IMR-90 (cell line): ENCODE data around the gene USP7. TPM values are rescaled to one million over a fixed set of nuclear protein-coding genes. Genes with fewer than 3 reads are reported as not detected.

Source experiments
- ATAC-seq: fragments of 200-7000 bp; cut with Tn5 transposase; 2 replicates; pipeline ENCODE4 v1.9.1; 2020; ENCODE audit warnings: low read depth, mild to moderate bottlenecking, moderate library complexity
- BruUV-seq: library from RNA; stranded (reverse); fragments of 400-500 nt; replicated peaks from 2 replicates; lab custom pipeline; 2021; lab: Mats Ljungman, UMichigan
- CTCF ChIA-PET: fragments of 300-600 bp; formaldehyde crosslinking; extraction: SDS; loops from one replicate; lab custom pipeline; 2021; ENCODE audit warnings: antibody characterized with exemption; lab: Yijun Ruan, JAX
- POLR2A ChIA-PET: fragments of 300-600 bp; sonication (Branson Sonifier 250); formaldehyde crosslinking; loops from one replicate; lab custom pipeline; 2022; ENCODE audit warnings: antibody characterized with exemption; ENCODE audit not compliant: unreplicated experiment; lab: Charles Lee
- DNase-seq: peaks from one replicate; pipeline ENCODE4 v3.0.0; 2013
- H2AFZ ChIP-seq: replicated peaks from 2 replicates; pipeline ENCODE3; 2013; ENCODE audit warnings: low read length, mild to moderate bottlenecking; ENCODE audit not compliant: poor library complexity
- H2AK5ac ChIP-seq: 2 replicates; pipeline ENCODE4 v1.6.1; 2013; ENCODE audit warnings: low read depth, low read length, inconsistent platforms
- H2AK9ac ChIP-seq: replicated peaks from 2 replicates; pipeline ENCODE3; 2013; ENCODE audit warnings: mild to moderate bottlenecking, low read depth, low read length, moderate library complexity; ENCODE audit not compliant: poor library complexity
- H2BK120ac ChIP-seq: 2 replicates; pipeline ENCODE4 v1.6.1; 2013; ENCODE audit warnings: low read depth, low read length, inconsistent platforms
- H2BK15ac ChIP-seq: 3 replicates; pipeline ENCODE4 v1.6.1; 2013; ENCODE audit warnings: low read depth, low read length, inconsistent platforms
- H2BK20ac ChIP-seq: 2 replicates; pipeline ENCODE4 v1.6.1; 2013; ENCODE audit warnings: low read depth, mild to moderate bottlenecking, inconsistent platforms, low read length, moderate library complexity
- H2BK5ac ChIP-seq: 2 replicates; pipeline ENCODE4 v1.6.1; 2013; ENCODE audit warnings: mild to moderate bottlenecking, low read depth, low read length, inconsistent platforms; ENCODE audit not compliant: poor library complexity, severe bottlenecking
- H3K14ac ChIP-seq: replicated peaks from 2 replicates; pipeline ENCODE4 v1.6.1; 2013; ENCODE audit warnings: low read depth, low read length, inconsistent platforms
- H3K18ac ChIP-seq: 2 replicates; pipeline ENCODE4 v1.6.1; 2013; ENCODE audit warnings: low read depth, low read length, control low read depth
- H3K23ac ChIP-seq: 2 replicates; pipeline ENCODE4 v1.6.1; 2013; ENCODE audit warnings: low read depth, low read length, inconsistent platforms
- H3K27ac ChIP-seq: 2 replicates; pipeline ENCODE4 v1.5.1; 2013; ENCODE audit warnings: mild to moderate bottlenecking, control low read depth, low read length; ENCODE audit not compliant: insufficient read depth
- H3K27me3 ChIP-seq: 2 replicates; pipeline ENCODE4 v1.6.1; 2013; ENCODE audit warnings: low read length; ENCODE audit not compliant: control insufficient read depth, insufficient read depth
- H3K36me3 ChIP-seq: 2 replicates; pipeline ENCODE4 v1.6.1; 2013; ENCODE audit warnings: low read length, mixed read lengths; ENCODE audit not compliant: control insufficient read depth, insufficient read depth
- H3K4ac ChIP-seq: 2 replicates; pipeline ENCODE4 v1.6.1; 2013; ENCODE audit warnings: low read depth, low read length, inconsistent platforms
- H3K4me1 ChIP-seq: 2 replicates; pipeline ENCODE4 v1.6.1; 2013; ENCODE audit warnings: low read length, mixed read lengths; ENCODE audit not compliant: control insufficient read depth, insufficient read depth
- H3K4me2 ChIP-seq: 2 replicates; pipeline ENCODE4 v1.6.1; 2013; ENCODE audit warnings: low read depth, mild to moderate bottlenecking, control low read depth, low read length, moderate library complexity
- H3K4me3 ChIP-seq: 2 replicates; pipeline ENCODE4 v1.5.1; 2013; ENCODE audit warnings: low read depth, mild to moderate bottlenecking, control low read depth, low read length, moderate library complexity; ENCODE audit not compliant: insufficient read depth
- H3K56ac ChIP-seq: 2 replicates; pipeline ENCODE4 v1.6.1; 2013; ENCODE audit warnings: low read length, inconsistent platforms; ENCODE audit not compliant: insufficient read depth; ENCODE audit errors: extremely low read depth
- H3K79me1 ChIP-seq, 2 experiments: 2 replicates each; pipeline ENCODE4 v1.6.1; 2013; ENCODE audit warnings: low read length in 2 of 2, inconsistent platforms in 1 of 2, low read depth in 1 of 2
- H3K9ac ChIP-seq: 2 replicates; pipeline ENCODE4 v1.6.1; 2013; ENCODE audit warnings: low read depth, low read length, control low read depth
- H3K9me1 ChIP-seq: 2 replicates; pipeline ENCODE4 v1.6.1; 2013; ENCODE audit warnings: low read length, inconsistent platforms; ENCODE audit not compliant: insufficient read depth
- H3K9me3 ChIP-seq: 2 replicates; pipeline ENCODE4 v1.6.1; 2013; ENCODE audit warnings: low read length; ENCODE audit not compliant: control insufficient read depth, insufficient read depth
- H4K20me1 ChIP-seq: 2 replicates; pipeline ENCODE4 v1.6.1; 2013; ENCODE audit warnings: low read length, inconsistent platforms; ENCODE audit not compliant: insufficient read depth
- H4K5ac ChIP-seq: 2 replicates; pipeline ENCODE4 v1.6.1; 2013; ENCODE audit warnings: mild to moderate bottlenecking, low read depth, low read length, control low read depth
- H4K8ac ChIP-seq, 2 experiments: 2 replicates each; pipeline ENCODE4 v1.6.1; 2013; ENCODE audit warnings: low read depth in 2 of 2, low read length in 2 of 2, control low read depth in 1 of 2, inconsistent platforms in 1 of 2
- H4K91ac ChIP-seq: 2 replicates; pipeline ENCODE4 v1.6.1; 2013; ENCODE audit warnings: low read depth, low read length, inconsistent platforms; ENCODE audit not compliant: insufficient read depth
- BHLHE40 ChIP-seq: fragments of 150-350 bp; IDR thresholded peaks from 2 replicates; pipeline ENCODE4 v1.6.1; 2016; ENCODE audit warnings: mild to moderate bottlenecking, low read depth, low read length
- CEBPB ChIP-seq: IDR thresholded peaks from 2 replicates; pipeline ENCODE4 v1.6.1; 2012; ENCODE audit warnings: low read depth, low read length, improper control_type of control experiment
- MAFK ChIP-seq: IDR thresholded peaks from 2 replicates; pipeline ENCODE4 v1.6.1; 2012; ENCODE audit warnings: low read depth, low read length, improper control_type of control experiment
- MXI1 ChIP-seq: IDR thresholded peaks from 2 replicates; pipeline ENCODE4 v1.6.1; 2012; ENCODE audit warnings: low read depth, mild to moderate bottlenecking, low read length, moderate library complexity, borderline replicate concordance
- POLR2A ChIP-seq: IDR thresholded peaks from 2 replicates; pipeline ENCODE4 v1.6.1; 2012; ENCODE audit warnings: mild to moderate bottlenecking, low read depth, low read length
- RAD21 ChIP-seq: IDR thresholded peaks from 2 replicates; pipeline ENCODE4 v1.6.1; 2012; ENCODE audit warnings: low read length, improper control_type of control experiment
- RCOR1 ChIP-seq: IDR thresholded peaks from 2 replicates; pipeline ENCODE4 v1.6.1; 2012; ENCODE audit warnings: mild to moderate bottlenecking, low read length, improper control_type of control experiment; ENCODE audit not compliant: insufficient replicate concordance
- SMC3 ChIP-seq: fragments of 150-350 bp; IDR thresholded peaks from 2 replicates; pipeline ENCODE4 v1.6.1; 2016; ENCODE audit warnings: low read depth, mild to moderate bottlenecking, antibody characterized with exemption, low read length, moderate library complexity
- USF2 ChIP-seq: fragments of 150-350 bp; IDR thresholded peaks from 2 replicates; pipeline ENCODE4 v1.6.1; 2017; ENCODE audit warnings: mild to moderate bottlenecking, antibody characterized with exemption, low read length, low read depth
- WGBS, 2 experiments: methylation state at CpG; one replicate each; pipeline versions ENCODE4 v1.1.5 to v1.1.7; 2013; ENCODE audit warnings: missing lambda C conversion rate in 2 of 2; ENCODE audit not compliant: insufficient read length in 1 of 2; ENCODE audit errors: extremely low coverage in 2 of 2; 5-methylcytosine and 5-hydroxymethylcytosine counted together
- dilution Hi-C: fragments of 300-500 bp; cut with HindIII; formaldehyde crosslinking; loops from one replicate; pipeline ENCODE4 v1.14.3; 2018; ENCODE audit warnings: low sequenced_read_pairs; ENCODE audit not compliant: unreplicated experiment
- in situ Hi-C: fragments of 300-500 bp; cut with MboI; formaldehyde crosslinking; loops from 3 replicates; pipeline ENCODE4 v1.14.3; 2019; ENCODE audit warnings: low sequenced_read_pairs, inconsistent platforms, mixed read lengths
- intact Hi-C: fragments of 100-400 bp; cut with micrococcal nuclease; formaldehyde crosslinking; loops from 2 replicates; pipeline ENCODE4 v1.10.0; 2022
- polyA plus RNA-seq, 3 experiments: library from polyadenylated mRNA; depleted of rRNA; stranded (reverse); fragments of >200 nt; gene quantifications; 2 replicates each; pipeline ENCODE4 v1.2.3, GENCODE V29; 2012; ENCODE audit warnings: low replicate concordance in 1 of 3
- total RNA-seq: library from RNA; depleted of rRNA; stranded (reverse); fragments of >200 nt; gene quantifications from 2 replicates; pipeline ENCODE4 v1.2.3, GENCODE V29; 2012

Gene USP7
- total and polyA plus RNA-seq, 2 of the 4 experiments (the other 2 are of a cell fraction): 17.8 to 28.3 TPM

- no peaks in the 10 kb centered on the region for H3K27me3 ChIP-seq
- no peak overlapping the region for H3K4ac ChIP-seq
- H3K56ac ChIP-seq: no peak overlapping the region
- no peak overlapping the region for H2BK120ac ChIP-seq
- H2BK15ac ChIP-seq: no peak overlapping the region
- POLR2A ChIA-PET: interaction anchor here (0.6 kb wide), 1 partner anchor 110 kb away, joined by 6 read pairs; no protein-coding TSS in a partner anchor
- BruUV-seq: no TSS peak
- H3K9me1 ChIP-seq: peaks cover 4% of the 10 kb centered on the region; the same call in 1 of the 2 replicates
- CTCF ChIA-PET: no interaction called here
- ATAC-seq (no peak), DNase-seq (no peak)
- no peak overlapping the region for H3K18ac ChIP-seq
- peaks cover 18% of the 10 kb centered on the region for H4K20me1 ChIP-seq
- H2AK5ac ChIP-seq: no peak overlapping the region
- H3K23ac ChIP-seq: no peak overlapping the region
- intact Hi-C loops (no loop called here), dilution Hi-C loops (no loop called here), in situ Hi-C loops (no loop called here)
- no peaks in the 10 kb centered on the region for H3K9me3 ChIP-seq
- no peak overlapping the region for H4K91ac ChIP-seq
- H2BK5ac ChIP-seq: no peak overlapping the region
- no peaks in the 10 kb centered on the region; the same call in 1 of the 2 replicates for H3K4me1 ChIP-seq
- no peak overlapping the region for H2AK9ac ChIP-seq
- H3K4me2 ChIP-seq: no peak overlapping the region
- H2AFZ ChIP-seq: no peak overlapping the region
- H3K4me3 ChIP-seq: no peak overlapping the region
- H3K14ac ChIP-seq: no peak overlapping the region
- no peak overlapping the region for H2BK20ac ChIP-seq
- H3K36me3 ChIP-seq: peaks cover 48% of the 10 kb centered on the region
- H4K8ac ChIP-seq: no peak overlapping the region
- no peak overlapping the region for H3K27ac ChIP-seq
- H3K9ac ChIP-seq: no peak overlapping the region
- TF ChIP-seq RCOR1 (no peak), MAFK (no peak), MXI1 (no peak), BHLHE40 (no peak), POLR2A (no peak), RAD21 (no peak), USF2 (no peak), SMC3 (no peak), CEBPB (no peak)
- peaks cover 37 to 41% of the 10 kb centered on the region in 2 experiments for H3K79me1 ChIP-seq
- no peak overlapping the region for H4K5ac ChIP-seq
- WGBS, 2 experiments: no CpG with 5 or more reads among the region's 5 CpGs
These were observed 47.0 kb downstream of the USP7 start for GRCh38 chr16:8916541-8917225.
